ENCODE measurements around the gene LGR4. TPM values are rescaled to one million over a fixed set of nuclear protein-coding genes. Genes with fewer than 3 reads are reported as not detected.

LGR4 gene
- total and polyA plus RNA-seq, 9 of the 15 experiments (the other 6 are each of a cell fraction or from before 2014, with no cell fraction given) = 0.94 to 10.1 (median 5.8) TPM

GRCh38 chr11:27353593-27354358 lies 118.8 kb downstream of the LGR4 start:
- peaks cover 4% of the 10 kb centered on the region in 2 experiments; a peak in 3 of 5 replicates for H3K4me1 ChIP-seq (replicated peaks in 1 of 2; ENCODE audit: control insufficient read depth in 2 of 2, insufficient read depth in 2 of 2, low read length in 2 of 2)
- no peak overlapping the region for H3K4me3 ChIP-seq
- H3K27me3 ChIP-seq (ENCODE audit: control insufficient read depth in 2 of 2, insufficient read depth in 2 of 2, low read length in 2 of 2) = no peaks in the 10 kb centered on the region
- no peak overlapping the region for H3K9ac ChIP-seq (ENCODE audit: insufficient read depth in 1 of 2, low read depth in 2 of 2, low read length in 2 of 2)
- TF ChIP-seq ZBTB1 (CRISPR knock-in tag; IDR thresholded peaks at IDR 0.05; ENCODE audit: borderline replicate concordance, low read depth) (no peak), NRF1 (conservative IDR thresholded peaks at IDR 0.05 in 1 of 2, IDR thresholded peaks at IDR 0.05 in 1 of 2) (no peak), ATF4 (CRISPR knock-in tag; IDR thresholded peaks at IDR 0.05) (no peak), ZNF263 (CRISPR knock-in tag; IDR thresholded peaks at IDR 0.05; ENCODE audit: borderline replicate concordance) (no peak), ZNF586 (CRISPR knock-in tag; conservative IDR thresholded peaks at IDR 0.05) (no peak), SMAD1 (IDR thresholded peaks at IDR 0.05; ENCODE audit: low read depth, low read length, partially characterized antibody) (no peak)
- TF ChIP-seq, protein P1, sequence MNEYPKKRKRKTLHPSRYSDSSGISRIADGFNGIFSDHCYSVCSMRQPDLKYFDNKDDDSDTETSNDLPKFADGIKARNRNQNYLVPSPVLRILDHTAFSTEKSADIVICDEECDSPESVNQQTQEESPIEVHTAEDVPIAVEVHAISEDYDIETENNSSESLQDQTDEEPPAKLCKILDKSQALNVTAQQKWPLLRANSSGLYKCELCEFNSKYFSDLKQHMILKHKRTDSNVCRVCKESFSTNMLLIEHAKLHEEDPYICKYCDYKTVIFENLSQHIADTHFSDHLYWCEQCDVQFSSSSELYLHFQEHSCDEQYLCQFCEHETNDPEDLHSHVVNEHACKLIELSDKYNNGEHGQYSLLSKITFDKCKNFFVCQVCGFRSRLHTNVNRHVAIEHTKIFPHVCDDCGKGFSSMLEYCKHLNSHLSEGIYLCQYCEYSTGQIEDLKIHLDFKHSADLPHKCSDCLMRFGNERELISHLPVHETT (CRISPR knock-in tag; conservative IDR thresholded peaks at IDR 0.05 in 1 of 2, IDR thresholded peaks at IDR 0.05 in 1 of 2) = no peak
- TF ChIP-seq, protein P2, sequence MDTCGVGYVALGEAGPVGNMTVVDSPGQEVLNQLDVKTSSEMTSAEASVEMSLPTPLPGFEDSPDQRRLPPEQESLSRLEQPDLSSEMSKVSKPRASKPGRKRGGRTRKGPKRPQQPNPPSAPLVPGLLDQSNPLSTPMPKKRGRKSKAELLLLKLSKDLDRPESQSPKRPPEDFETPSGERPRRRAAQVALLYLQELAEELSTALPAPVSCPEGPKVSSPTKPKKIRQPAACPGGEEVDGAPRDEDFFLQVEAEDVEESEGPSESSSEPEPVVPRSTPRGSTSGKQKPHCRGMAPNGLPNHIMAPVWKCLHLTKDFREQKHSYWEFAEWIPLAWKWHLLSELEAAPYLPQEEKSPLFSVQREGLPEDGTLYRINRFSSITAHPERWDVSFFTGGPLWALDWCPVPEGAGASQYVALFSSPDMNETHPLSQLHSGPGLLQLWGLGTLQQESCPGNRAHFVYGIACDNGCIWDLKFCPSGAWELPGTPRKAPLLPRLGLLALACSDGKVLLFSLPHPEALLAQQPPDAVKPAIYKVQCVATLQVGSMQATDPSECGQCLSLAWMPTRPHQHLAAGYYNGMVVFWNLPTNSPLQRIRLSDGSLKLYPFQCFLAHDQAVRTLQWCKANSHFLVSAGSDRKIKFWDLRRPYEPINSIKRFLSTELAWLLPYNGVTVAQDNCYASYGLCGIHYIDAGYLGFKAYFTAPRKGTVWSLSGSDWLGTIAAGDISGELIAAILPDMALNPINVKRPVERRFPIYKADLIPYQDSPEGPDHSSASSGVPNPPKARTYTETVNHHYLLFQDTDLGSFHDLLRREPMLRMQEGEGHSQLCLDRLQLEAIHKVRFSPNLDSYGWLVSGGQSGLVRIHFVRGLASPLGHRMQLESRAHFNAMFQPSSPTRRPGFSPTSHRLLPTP (IDR thresholded peaks at IDR 0.05; ENCODE audit: borderline replicate concordance, extremely low read depth, insufficient read length) = no peak
- DNase-seq (ENCODE audit: extremely low read depth in 1 of 4, low spot score in 3 of 4) (no peak), ATAC-seq (no peak), FAIRE-seq (no peak)
- H4K20me1 ChIP-seq (replicated peaks; ENCODE audit: control insufficient read depth, insufficient read depth, low read length) = no peaks in the 10 kb centered on the region
- no peak overlapping the region for H3K27ac ChIP-seq (ENCODE audit: extremely low read depth, low read depth, low read length)
- H2AFZ ChIP-seq (ENCODE audit: low read depth, low read length) = no peak overlapping the region
- ChIA-PET CTCF (ENCODE audit: low intra/inter-chr PET ratio) (no interaction called here), POLR2A (no interaction called here)
- intact Hi-C loops (cut with micrococcal nuclease) = no loop called here
- in situ Hi-C loops (cut with MboI) = no loop called here
- no TSS peak for BruUV-seq (replicated peaks)
- no peaks in the 10 kb centered on the region for H3K9me3 ChIP-seq (replicated peaks; ENCODE audit: control insufficient read depth, insufficient read depth, low read depth, low read length)
- 94% methylated on average over 2 of the region's 2 CpGs for WGBS (ENCODE audit: insufficient coverage, low coverage, missing lambda C conversion rate)
- no peaks in the 10 kb centered on the region for H3K79me2 ChIP-seq (ENCODE audit: control insufficient read depth, insufficient read depth, low read length)
- H3K9me1 ChIP-seq (ENCODE audit: control insufficient read depth, insufficient read depth, low read length) = no peaks in the 10 kb centered on the region
- H3K4me2 ChIP-seq (ENCODE audit: insufficient read depth, low read length) = no peak overlapping the region
- H3K36me3 ChIP-seq (ENCODE audit: control insufficient read depth, insufficient read depth, low read length) = peaks cover 7% of the 10 kb centered on the region; the same call in 1 of the 3 replicates
